HCT116 (cell line): Measurements from ENCODE around the gene SUFU. TPM values are rescaled to one million over a fixed set of nuclear protein-coding genes. Genes with fewer than 3 reads are reported as not detected.

ENCODE experiments used
- ATAC-seq: fragments of 200-7000 bp; cut with Tn5 transposase; 2 replicates; pipeline ENCODE4 v1.9.1; 2020; ENCODE audit warnings: mild to moderate bottlenecking, moderate library complexity
- BruUV-seq: library from RNA; stranded (reverse); fragments of 400-500 nt; replicated peaks from 2 replicates; lab custom pipeline; 2021; lab: Mats Ljungman, UMichigan
- CTCF ChIA-PET: fragments of 300-600 bp; sonication (Branson Sonifier 250); formaldehyde crosslinking; loops from one replicate; lab custom pipeline; 2021; ENCODE audit warnings: antibody characterized with exemption; lab: Charles Lee
- POLR2A ChIA-PET: fragments of 300-600, 350-600 bp; sonication (Branson Sonifier 250); formaldehyde crosslinking; loops from one replicate; lab custom pipeline; 2021; ENCODE audit warnings: antibody characterized with exemption; lab: Charles Lee
- RAD21 ChIA-PET, 2 experiments: fragments of 300-600 bp; sonication (Branson Sonifier 250); formaldehyde crosslinking; loops; one replicate each; lab custom pipeline; 2023; ENCODE audit warnings: low total read pairs in 2 of 2; ENCODE audit not compliant: uncharacterized antibody in 2 of 2, unreplicated experiment in 2 of 2, low non-redundant PET in 1 of 2; lab: Charles Lee
- DNase-seq: peaks from one replicate; pipeline ENCODE4 v3.0.0-alpha.2; 2010; ENCODE audit warnings: low read depth, low spot score
- H2AFZ ChIP-seq: fragments of 200-600 bp; shearing (Covaris generic), sonication (generic); 2 replicates; pipeline ENCODE4 v1.6.1; 2017; ENCODE audit warnings: low read depth, mixed run types, mixed read lengths, antibody characterized with exemption, low read length; ENCODE audit not compliant: poor library complexity, severe bottlenecking
- H3K27ac ChIP-seq: 2 replicates; pipeline ENCODE4 v1.5.1; 2012; ENCODE audit warnings: low read depth, low read length
- H3K27me3 ChIP-seq: fragments of 200-600 bp; sonication (generic); 2 replicates; pipeline ENCODE4 v1.6.1; 2016; ENCODE audit warnings: mixed run types, low read length, mixed read lengths; ENCODE audit not compliant: insufficient read depth
- H3K36me3 ChIP-seq, 2 experiments: fragments of 200-500 bp in 1 of 2; fragments of 200-600 bp in 1 of 2; sonication (Bioruptor generic) in 1 of 2; sonication (generic) in 1 of 2; 2 replicates each; pipeline versions ENCODE4 v1.5.1 to v1.6.1; 2014 to 2016; ENCODE audit warnings: low read length in 2 of 2, inconsistent platforms in 1 of 2, mixed read lengths in 1 of 2, mixed run types in 1 of 2; ENCODE audit not compliant: insufficient read depth in 2 of 2, control insufficient read depth in 1 of 2
- H3K4me1 ChIP-seq, 2 experiments: fragments of 200-600 bp in 1 of 2; sonication (generic) in 1 of 2; 2 replicates each; pipeline versions ENCODE4 v1.5.1 to v1.6.1; 2012 to 2017; ENCODE audit warnings: low read length in 2 of 2, inconsistent platforms in 1 of 2, mild to moderate bottlenecking in 1 of 2, mixed read lengths in 1 of 2, mixed run types in 1 of 2, moderate library complexity in 1 of 2; ENCODE audit not compliant: insufficient read depth in 2 of 2, control insufficient read depth in 1 of 2
- H3K4me2 ChIP-seq: fragments of 200-600 bp; sonication (generic); 2 replicates; pipeline ENCODE4 v1.6.1; 2017; ENCODE audit warnings: mixed run types, low read length, mixed read lengths
- H3K4me3 ChIP-seq, 2 experiments: fragments of 200-600 bp in 1 of 2; sonication (generic) in 1 of 2; replicated peaks in 1 of 2; 2 replicates each; pipeline ENCODE4 v1.5.1; 2011 to 2016; ENCODE audit warnings: low read length in 2 of 2, control low read depth in 1 of 2, low read depth in 1 of 2, mild to moderate bottlenecking in 1 of 2, mixed read lengths in 1 of 2, mixed run types in 1 of 2
- H3K79me2 ChIP-seq: fragments of 200-600 bp; sonication (generic); 2 replicates; pipeline ENCODE4 v1.6.1; 2017; ENCODE audit warnings: mild to moderate bottlenecking, mixed run types, low read length, moderate library complexity, mixed read lengths; ENCODE audit not compliant: insufficient read depth
- H3K9ac ChIP-seq: fragments of 200-600 bp; sonication (generic); 2 replicates; pipeline ENCODE4 v1.6.1; 2016; ENCODE audit warnings: low read length, mixed read lengths
- H3K9me2 ChIP-seq: fragments of 200-600 bp; sonication (generic), shearing (Covaris generic); 2 replicates; pipeline ENCODE4 v1.6.1; 2017; ENCODE audit warnings: mixed run types, mild to moderate bottlenecking, moderate library complexity; ENCODE audit not compliant: insufficient read depth
- H3K9me3 ChIP-seq, 2 experiments: fragments of 200-500 bp in 1 of 2; fragments of 200-600 bp in 1 of 2; sonication (Bioruptor generic) in 1 of 2; sonication (generic) in 1 of 2; 2 replicates each; pipeline ENCODE4 v1.6.1; 2014 to 2017; ENCODE audit warnings: low read length in 2 of 2, mixed read lengths in 2 of 2, inconsistent platforms in 1 of 2, low read depth in 1 of 2, mild to moderate bottlenecking in 1 of 2, mixed run types in 1 of 2, moderate library complexity in 1 of 2; ENCODE audit not compliant: control insufficient read depth in 1 of 2, insufficient read depth in 1 of 2
- H4K20me1 ChIP-seq: fragments of 200-600 bp; sonication (generic), shearing (Covaris generic); 2 replicates; pipeline ENCODE4 v1.6.1; 2017; ENCODE audit warnings: mixed run types, mild to moderate bottlenecking, moderate library complexity; ENCODE audit not compliant: insufficient read depth
- ATF3 ChIP-seq: IDR thresholded peaks from 2 replicates; pipeline ENCODE4 v1.6.1; 2012
- CEBPB ChIP-seq: IDR thresholded peaks from 2 replicates; pipeline ENCODE4 v1.6.1; 2012; ENCODE audit warnings: low read depth
- CTCF ChIP-seq, 3 experiments: fragments of 200-600 bp in 1 of 3; sonication (generic) in 1 of 3; IDR thresholded peaks in 2 of 3; conservative IDR thresholded peaks in 1 of 3; 2 replicates each; pipeline ENCODE4 v1.5.1; 2012 to 2017; ENCODE audit warnings: low read depth in 2 of 3, low read length in 2 of 3, antibody characterized with exemption in 1 of 3, borderline replicate concordance in 1 of 3, control low read depth in 1 of 3, mild to moderate bottlenecking in 1 of 3, mixed read lengths in 1 of 3, mixed run types in 1 of 3, moderate library complexity in 1 of 3; ENCODE audit not compliant: insufficient read depth in 1 of 3
- EGR1 ChIP-seq: IDR thresholded peaks from 2 replicates; pipeline ENCODE4 v1.6.1; 2012; ENCODE audit warnings: low read depth
- FOSL1 ChIP-seq: IDR thresholded peaks from 2 replicates; pipeline ENCODE4 v1.6.1; 2012; ENCODE audit warnings: low read depth
- JUND ChIP-seq: IDR thresholded peaks from 2 replicates; pipeline ENCODE4 v1.6.1; 2012
- POLR2A ChIP-seq: IDR thresholded peaks from 2 replicates; pipeline ENCODE4 v1.7.0; 2011; ENCODE audit warnings: borderline replicate concordance; ENCODE audit not compliant: insufficient read depth, insufficient read length; ENCODE audit errors: extremely low read depth
- POLR2AphosphoS5 ChIP-seq: IDR thresholded peaks from 2 replicates; pipeline ENCODE4 v1.6.1; 2011; ENCODE audit warnings: mild to moderate bottlenecking, low read depth, low read length, moderate library complexity
- REST ChIP-seq: IDR thresholded peaks from 2 replicates; pipeline ENCODE4 v1.6.1; 2012; ENCODE audit warnings: low read depth
- SP1 ChIP-seq: IDR thresholded peaks from 2 replicates; pipeline ENCODE4 v1.6.1; 2012; ENCODE audit warnings: low read depth
- TCF7L2 ChIP-seq: IDR thresholded peaks from 2 replicates; pipeline ENCODE4 v1.7.0; 2011; ENCODE audit warnings: borderline replicate concordance, inconsistent platforms; ENCODE audit not compliant: insufficient read depth, insufficient read length; ENCODE audit errors: extremely low read depth
- YY1 ChIP-seq: IDR thresholded peaks from 2 replicates; pipeline ENCODE4 v1.6.1; 2011; ENCODE audit warnings: low read length, low read depth, moderate library complexity, mild to moderate bottlenecking; ENCODE audit not compliant: insufficient replicate concordance; ENCODE audit errors: extremely low read depth
- ZBTB33 ChIP-seq: IDR thresholded peaks from 2 replicates; pipeline ENCODE4 v1.6.1; 2011; ENCODE audit warnings: mild to moderate bottlenecking, low read length, moderate library complexity; ENCODE audit not compliant: insufficient replicate concordance; ENCODE audit errors: extremely low read depth
- ZFX ChIP-seq: fragments of 450-650 bp; IDR thresholded peaks from 2 replicates; pipeline ENCODE4 v1.6.1; 2017
- intact Hi-C: fragments of 100-400 bp; cut with micrococcal nuclease; formaldehyde crosslinking; loops from 2 replicates; pipeline ENCODE4 v1.10.0; 2022
- total RNA-seq: library from RNA; stranded (reverse); gene quantifications from one replicate; pipeline ENCODE4 v1.2.1, GENCODE V29; 2021; ENCODE audit not compliant: unreplicated experiment

Gene SUFU
- total RNA-seq, 1 experiment from 2014 or later = 18.8 TPM

- Histone ChIP-seq H3K9me3 (no peaks in the 10 kb centered on the region), H2AFZ (peak overlapping the region; percentile 72), H3K4me3 (peak overlapping the region; percentile 79 to 97), H3K4me2 (peak overlapping the region; percentile 95), H3K36me3 (no peaks in the 10 kb centered on the region), H3K27me3 (no peaks in the 10 kb centered on the region), H3K9me2 (no peaks in the 10 kb centered on the region), H3K79me2 (peaks cover 29% of the 10 kb centered on the region), H3K9ac (peak overlapping the region; percentile 67), H3K27ac (peak overlapping the region; percentile 86), H3K4me1 (peaks cover 14 to 35% of the 10 kb centered on the region in 2 experiments), H4K20me1 (no peaks in the 10 kb centered on the region; the same call in 1 of the 2 replicates)
- intact Hi-C loops = loop anchor here (2.0 to 5.0 kb wide), 2 partner anchors 37 to 1580 kb away; partner anchors contain the start of gene KAZALD1
- ATAC-seq = peak; percentile 71
- POLR2A ChIA-PET = interaction anchor here (0.6 to 1.4 kb wide), 8 partner anchors 14 to 770 kb away, joined by 3 to 7 read pairs (median 3); partner anchors contain the start of gene FBXL15
- TF ChIP-seq FOSL1 (no peak), POLR2AphosphoS5 (peak; percentile 78; the same call in 1 of the 2 replicates), ZBTB33 (peak; percentile 35), ZFX (peak; percentile 27; the same call in 1 of the 2 replicates), CEBPB (no peak), SP1 (no peak), ATF3 (no peak), JUND (no peak), POLR2A (peak; percentile 42), REST (no peak), CTCF (IDR thresholded peaks at IDR 0.05 in 2 of 3, conservative IDR thresholded peaks at IDR 0.05 in 1 of 3; ENCODE audit: borderline replicate concordance in 1 of 3, insufficient read depth in 1 of 3, low read depth in 2 of 3, low read length in 2 of 3) (0 out of 6 replicates have a peak, but pooled peaks of 1 of the 3 experiments have one; percentile 6), YY1 (no peak), TCF7L2 (peak; percentile 95), EGR1 (no peak)
- RAD21 ChIA-PET = no interaction called here
- DNase-seq = peak; percentile 96
- CTCF ChIA-PET = interaction anchor here (0.8 to 1.8 kb wide), 6 partner anchors 10 to 191 kb away, joined by 3 to 4 read pairs (median 4); partner anchors contain the start of gene C10orf95
- no TSS peak for BruUV-seq
These were observed 138.3 kb downstream of the SUFU start for GRCh38 chr10:102641880-102642735.
